Measurements from ENCODE around the gene DMKN. TPM values are rescaled to one million over a fixed set of nuclear protein-coding genes. Genes with fewer than 3 reads are reported as not detected.
A peak's percentile ranks its signal among the peaks of the same experiment; 100 is the strongest.

The DMKN gene
- polyA plus RNA-seq, 2 of the 4 experiments (the other 2 are of a cell fraction): 21.5 to 40.6 TPM

GRCh38 chr19:35459414-35460082 lies 53.9 kb downstream of the DMKN start (continued):
- TF ChIP-seq, protein P1, sequence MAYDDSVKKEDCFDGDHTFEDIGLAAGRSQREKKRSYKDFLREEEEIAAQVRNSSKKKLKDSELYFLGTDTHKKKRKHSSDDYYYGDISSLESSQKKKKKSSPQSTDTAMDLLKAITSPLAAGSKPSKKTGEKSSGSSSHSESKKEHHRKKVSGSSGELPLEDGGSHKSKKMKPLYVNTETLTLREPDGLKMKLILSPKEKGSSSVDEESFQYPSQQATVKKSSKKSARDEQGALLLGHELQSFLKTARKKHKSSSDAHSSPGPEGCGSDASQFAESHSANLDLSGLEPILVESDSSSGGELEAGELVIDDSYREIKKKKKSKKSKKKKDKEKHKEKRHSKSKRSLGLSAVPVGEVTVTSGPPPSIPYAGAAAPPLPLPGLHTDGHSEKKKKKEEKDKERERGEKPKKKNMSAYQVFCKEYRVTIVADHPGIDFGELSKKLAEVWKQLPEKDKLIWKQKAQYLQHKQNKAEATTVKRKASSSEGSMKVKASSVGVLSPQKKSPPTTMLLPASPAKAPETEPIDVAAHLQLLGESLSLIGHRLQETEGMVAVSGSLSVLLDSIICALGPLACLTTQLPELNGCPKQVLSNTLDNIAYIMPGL (CRISPR knock-in tag; IDR thresholded peaks at IDR 0.05; ENCODE audit: borderline replicate concordance): no peak
- TF ChIP-seq ZC3H11A (IDR thresholded peaks at IDR 0.05) (no peak), RFX5 (IDR thresholded peaks at IDR 0.05) (no peak), RCOR1 (IDR thresholded peaks at IDR 0.05; ENCODE audit: low read depth, low read length) (no peak), HEYL (CRISPR knock-in tag; IDR thresholded peaks at IDR 0.05) (no peak), NFE2L2 (conservative IDR thresholded peaks at IDR 0.05; ENCODE audit: low read length) (no peak), CHD4 (IDR thresholded peaks at IDR 0.05; ENCODE audit: borderline replicate concordance) (no peak), RNF2 (IDR thresholded peaks at IDR 0.05; ENCODE audit: borderline replicate concordance, low read depth) (no peak), ZSCAN20 (CRISPR knock-in tag; IDR thresholded peaks at IDR 0.05) (no peak)

DNA sequence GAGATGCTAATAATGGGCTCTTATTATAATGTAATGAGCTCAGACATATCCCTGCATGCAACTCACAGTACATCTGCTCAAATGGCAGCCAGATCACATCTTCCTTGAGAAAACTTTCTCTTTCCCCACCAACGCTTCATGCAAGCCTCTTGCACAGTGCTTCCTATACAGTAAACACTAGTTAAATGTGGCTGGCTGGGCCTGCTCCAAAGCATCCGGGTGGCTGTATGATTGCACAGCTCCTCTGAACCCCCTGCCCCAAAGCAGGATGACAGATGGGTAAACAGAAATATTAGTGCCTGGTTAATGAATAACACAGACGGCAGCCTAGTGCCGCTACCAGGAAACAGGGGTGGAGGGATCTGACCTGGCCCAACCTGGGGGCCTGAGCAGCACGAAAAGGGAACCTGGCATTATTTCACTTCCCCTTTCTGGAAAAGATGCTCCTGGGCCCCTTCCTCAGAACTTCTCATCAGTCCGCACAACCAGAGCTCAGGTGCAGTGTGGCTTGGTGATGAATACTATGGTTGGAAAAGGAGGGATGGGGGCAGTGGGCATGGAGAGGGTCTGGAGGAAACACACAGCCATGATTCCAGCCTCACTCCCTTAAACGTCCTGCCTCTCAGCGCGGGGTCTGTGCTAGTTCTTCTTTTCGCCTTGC lies 54.6 kb downstream of the DMKN start:
- DNase-seq (ENCODE audit: low read depth in 1 of 2, low spot score in 1 of 2): peak in 1 of 2 experiments; percentile 52
- Histone ChIP-seq H3K9me3 (no peaks in the 10 kb centered on the region), H3K27ac (peak overlapping the region; percentile 19 to 51; a peak in 3 of 6 replicates), H3K4me3 (no peak overlapping the region), H3K4me1 (peaks cover 17% of the 10 kb centered on the region), H3K4me2 (peak overlapping the region; percentile 60)
- 43% methylated on average over 10 of the region's 10 CpGs for whole genome bisulfite sequencing (ENCODE audit: missing lambda C conversion rate)
- ATAC-seq: peak; percentile 21 to 77; a peak in 3 of 6 replicates
- POLR2A ChIA-PET: interaction anchor here (0.6 kb wide), 1 partner anchor 8 kb away, joined by 3 read pairs; no protein-coding TSS in a partner anchor
- 0 out of 2 replicates have a peak, but pooled peaks have one; percentile 21 for TF ChIP-seq GATA3 (IDR thresholded peaks at IDR 0.05; ENCODE audit: borderline replicate concordance)
- no peak for TF ChIP-seq TFCP2L1 (CRISPR knock-in tag; IDR thresholded peaks at IDR 0.05)
- CTCF ChIA-PET: interaction anchor here (0.9 to 17.2 kb wide), 5 partner anchors 12 to 107 kb away, joined by 3 to 368 read pairs (median 11); partner anchors contain the start of genes FFAR1 and FFAR3
- FAIRE-seq: no peak

DNA sequence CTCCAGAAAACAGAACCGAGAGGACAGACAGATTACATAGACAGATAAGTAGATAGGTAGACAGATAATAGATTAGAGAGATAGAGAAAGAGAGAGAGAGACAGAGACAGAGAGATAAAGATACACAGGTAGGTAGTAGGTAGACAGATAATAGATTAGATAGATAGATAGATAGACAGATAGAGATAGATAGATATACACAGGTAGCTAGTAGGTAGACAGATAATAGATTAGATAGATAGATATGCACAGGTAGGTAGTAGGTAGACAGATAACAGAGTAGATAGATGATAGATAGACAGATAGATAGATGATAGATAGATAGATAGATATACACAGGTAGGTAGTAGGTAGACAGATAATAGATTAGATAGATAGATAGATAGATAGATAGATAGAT lies 55.3 kb downstream of the DMKN start:
- Histone ChIP-seq H3K4me2 (no peak overlapping the region), H3K4me3 (no peak overlapping the region), H3K27ac (no peak overlapping the region), H3K4me1 (peaks cover 17% of the 10 kb centered on the region), H3K9me3 (no peaks in the 10 kb centered on the region)
- CTCF ChIA-PET: interaction anchor here (1.7 to 17.2 kb wide), 4 partner anchors 13 to 107 kb away, joined by 11 to 368 read pairs (median 39); partner anchors contain the start of genes FFAR1 and FFAR3
- DNase-seq (ENCODE audit: low read depth in 1 of 2, low spot score in 1 of 2) (no peak), ATAC-seq (no peak), FAIRE-seq (no peak)
- TF ChIP-seq FOSB (CRISPR knock-in tag; IDR thresholded peaks at IDR 0.05) (no peak), ZC3H11A (IDR thresholded peaks at IDR 0.05) (no peak), POLR2A (IDR thresholded peaks at IDR 0.05; ENCODE audit: low read length) (no peak), TP53 (CRISPR knock-in tag; IDR thresholded peaks at IDR 0.05) (no peak)
- POLR2A ChIA-PET: no interaction called here
- WGBS (ENCODE audit: missing lambda C conversion rate): 42% methylated on average over 1 of the region's 1 CpG

DNA sequence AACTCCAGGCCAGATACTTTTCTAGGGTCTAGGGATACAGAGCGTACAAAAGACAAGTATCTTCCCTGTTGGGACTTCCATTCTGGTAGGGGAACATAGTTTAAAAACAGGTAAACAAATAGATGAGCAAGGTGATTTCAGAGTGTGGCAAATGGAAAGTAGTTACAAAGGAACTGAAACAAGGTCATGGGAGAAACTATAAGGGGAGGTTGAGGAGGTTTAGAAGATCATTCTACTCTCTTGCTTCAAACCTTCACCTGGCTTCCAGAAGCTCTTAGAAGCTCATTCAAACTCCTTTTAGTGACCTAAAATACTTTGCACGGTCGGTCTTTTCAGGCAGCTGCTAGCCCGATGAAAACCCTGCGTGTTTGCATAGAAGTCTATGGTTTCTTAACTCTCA lies 56.3 kb downstream of the DMKN start:
- Histone ChIP-seq H3K9me3 (no peaks in the 10 kb centered on the region), H3K27ac (no peak overlapping the region), H3K4me1 (peaks cover 17% of the 10 kb centered on the region), H3K4me2 (no peak overlapping the region), H3K4me3 (no peak overlapping the region)
- no peak for DNase-seq (ENCODE audit: low read depth in 1 of 2, low spot score in 1 of 2)
- 89% methylated on average over 5 of the region's 5 CpGs for WGBS (ENCODE audit: missing lambda C conversion rate)
- no peak for ATAC-seq
- POLR2A ChIA-PET: no interaction called here
- FAIRE-seq: peak; percentile 76
- CTCF ChIA-PET: interaction anchor here (0.8 to 8.5 kb wide), 4 partner anchors 9 to 104 kb away, joined by 3 to 67 read pairs (median 8); partner anchors contain the start of gene FFAR2
- no peak for TF ChIP-seq BCL3 (IDR thresholded peaks at IDR 0.05)
- TF ChIP-seq CHD4 (IDR thresholded peaks at IDR 0.05; ENCODE audit: borderline replicate concordance): no peak
- TF ChIP-seq, protein P1 (CRISPR knock-in tag; IDR thresholded peaks at IDR 0.05; ENCODE audit: borderline replicate concordance): no peak
- TF ChIP-seq NFE2L2 (conservative IDR thresholded peaks at IDR 0.05; ENCODE audit: low read length): no peak
- TF ChIP-seq, protein P2, sequence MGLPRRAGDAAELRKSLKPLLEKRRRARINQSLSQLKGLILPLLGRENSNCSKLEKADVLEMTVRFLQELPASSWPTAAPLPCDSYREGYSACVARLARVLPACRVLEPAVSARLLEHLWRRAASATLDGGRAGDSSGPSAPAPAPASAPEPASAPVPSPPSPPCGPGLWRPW (IDR thresholded peaks at IDR 0.05): no peak
- no peak for TF ChIP-seq RAD21 (conservative IDR thresholded peaks at IDR 0.05 in 1 of 2, IDR thresholded peaks at IDR 0.05 in 1 of 2)
- TF ChIP-seq, protein P3, sequence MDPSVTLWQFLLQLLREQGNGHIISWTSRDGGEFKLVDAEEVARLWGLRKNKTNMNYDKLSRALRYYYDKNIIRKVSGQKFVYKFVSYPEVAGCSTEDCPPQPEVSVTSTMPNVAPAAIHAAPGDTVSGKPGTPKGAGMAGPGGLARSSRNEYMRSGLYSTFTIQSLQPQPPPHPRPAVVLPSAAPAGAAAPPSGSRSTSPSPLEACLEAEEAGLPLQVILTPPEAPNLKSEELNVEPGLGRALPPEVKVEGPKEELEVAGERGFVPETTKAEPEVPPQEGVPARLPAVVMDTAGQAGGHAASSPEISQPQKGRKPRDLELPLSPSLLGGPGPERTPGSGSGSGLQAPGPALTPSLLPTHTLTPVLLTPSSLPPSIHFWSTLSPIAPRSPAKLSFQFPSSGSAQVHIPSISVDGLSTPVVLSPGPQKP (IDR thresholded peaks at IDR 0.05; ENCODE audit: low read depth, low read length): no peak
- TF ChIP-seq KDM1A (IDR thresholded peaks at IDR 0.05; ENCODE audit: low read depth): no peak
- TF ChIP-seq ZC3H11A (IDR thresholded peaks at IDR 0.05): no peak
- TF ChIP-seq FOXS1 (CRISPR knock-in tag; IDR thresholded peaks at IDR 0.05): no peak
- no peak for TF ChIP-seq JUNB (IDR thresholded peaks at IDR 0.05)
- no peak for TF ChIP-seq KDM5A (IDR thresholded peaks at IDR 0.05)
- TF ChIP-seq EP300 (IDR thresholded peaks at IDR 0.05): no peak
- no peak for TF ChIP-seq RNF2 (IDR thresholded peaks at IDR 0.05; ENCODE audit: borderline replicate concordance, low read depth)
- TF ChIP-seq HEYL (CRISPR knock-in tag; IDR thresholded peaks at IDR 0.05): no peak
